ENCODE measurements around the gene UGP2. TPM values are rescaled to one million over a fixed set of nuclear protein-coding genes. Genes with fewer than 3 reads are reported as not detected.

The UGP2 gene
- total and polyA plus RNA-seq, 2 of the 8 experiments (the other 6 are each of a cell fraction or from before 2014, with no cell fraction given): 278 to 956 TPM

DNA sequence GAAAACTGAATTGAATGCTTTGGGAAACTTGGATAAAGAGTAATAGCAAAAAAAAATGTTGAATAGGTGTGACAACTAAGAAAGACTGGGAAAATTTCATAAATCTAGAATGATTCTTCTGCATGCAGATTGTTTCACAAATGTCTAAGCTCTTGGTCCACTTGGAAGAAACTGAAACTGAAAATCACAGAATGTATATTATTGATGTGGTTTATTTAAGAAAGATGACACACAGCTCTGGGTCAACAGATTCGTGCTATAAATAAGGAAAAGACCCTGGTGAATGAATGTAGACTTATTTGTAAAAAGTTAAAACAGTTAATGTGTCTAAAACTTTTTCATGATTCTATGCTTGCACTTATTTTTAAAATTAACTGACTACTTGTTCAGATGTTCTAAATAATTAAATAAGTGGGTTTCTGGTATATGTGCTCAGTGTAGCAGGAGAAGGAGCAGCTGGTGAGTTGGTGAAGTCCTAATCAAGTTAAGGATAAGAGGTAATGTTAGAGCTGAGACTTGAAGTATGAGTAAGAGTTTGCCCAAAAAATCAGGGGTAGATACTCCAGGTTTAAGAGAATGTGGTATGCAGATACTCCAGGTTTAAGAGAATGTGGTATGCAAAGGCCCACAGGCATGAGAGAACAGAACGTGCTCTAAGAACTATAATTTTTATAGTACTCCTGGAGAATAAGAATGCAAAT, 24.5 kb downstream of the UGP2 start:
- Histone ChIP-seq H3K4me1 (replicated peaks in 1 of 4; ENCODE audit: control insufficient read depth in 3 of 4, insufficient read depth in 4 of 4, low read length in 3 of 4) (peaks cover 0 to 22% (median 7%) of the 10 kb centered on the region in 4 experiments; a peak in 4 of 7 replicates), H3K4ac (replicated peaks; ENCODE audit: insufficient read length, low read depth, low read length) (no peak overlapping the region), H3K9ac (replicated peaks in 1 of 4; ENCODE audit: extremely low read depth in 1 of 4, low read depth in 3 of 4, low read length in 3 of 4) (no peak overlapping the region), H3K18ac (ENCODE audit: extremely low read depth, low read length) (no peak overlapping the region), H3K36me3 (ENCODE audit: control insufficient read depth in 2 of 4, insufficient read depth in 4 of 4, low read length in 3 of 4) (peaks cover 12 to 95% (median 57%) of the 10 kb centered on the region in 4 experiments), H4K91ac (replicated peaks; ENCODE audit: insufficient read length, low read length) (no peak overlapping the region), H2BK5ac (ENCODE audit: low read depth, low read length) (no peak overlapping the region; the same call in 1 of the 2 replicates), H4K8ac (ENCODE audit: extremely low read depth, insufficient read depth, low read length) (no peak overlapping the region), H2BK12ac (ENCODE audit: low read depth, low read length) (no peak overlapping the region), H3K27ac (ENCODE audit: low read depth, low read length) (no peak overlapping the region), H2AFZ (ENCODE audit: low read length) (no peak overlapping the region), H3K4me3 (ENCODE audit: extremely low read depth in 1 of 4, insufficient read depth in 2 of 4, low read depth in 3 of 4, low read length in 4 of 4) (no peak overlapping the region), H2AK5ac (ENCODE audit: low read depth, low read length) (no peak overlapping the region), H3K79me1 (ENCODE audit: low read depth, low read length) (peaks cover 9% of the 10 kb centered on the region), H3K56ac (replicated peaks; ENCODE audit: insufficient read length, low read depth, low read length) (no peak overlapping the region), H3K14ac (ENCODE audit: insufficient read length) (no peak overlapping the region), H3K9me3 (ENCODE audit: insufficient read depth in 2 of 2, low read depth in 1 of 2, low read length in 1 of 2) (no peaks in the 10 kb centered on the region), H2BK15ac (ENCODE audit: low read length) (no peak overlapping the region), H3K27me3 (replicated peaks in 1 of 4; ENCODE audit: control insufficient read depth in 3 of 4, extremely low read depth in 1 of 4, insufficient read depth in 3 of 4, low read length in 3 of 4) (no peaks in the 10 kb centered on the region), H3K4me2 (ENCODE audit: insufficient read depth in 1 of 2, low read depth in 2 of 2, low read length in 2 of 2) (no peak overlapping the region; a peak in 1 of 4 replicates), H4K20me1 (replicated peaks in 1 of 2; ENCODE audit: control insufficient read depth in 1 of 2, insufficient read depth in 2 of 2, low read length in 2 of 2) (peaks cover 16 to 30% of the 10 kb centered on the region in 2 experiments), H2BK20ac (ENCODE audit: low read length) (no peak overlapping the region), H3K23me2 (ENCODE audit: low read depth, low read length) (no peaks in the 10 kb centered on the region), H3K23ac (ENCODE audit: insufficient read length) (no peak overlapping the region), H3K79me2 (ENCODE audit: control insufficient read depth in 1 of 2, insufficient read depth in 2 of 2, low read length in 2 of 2) (peaks cover 4 to 98% of the 10 kb centered on the region in 2 experiments; a peak in 3 of 4 replicates), H4K5ac (ENCODE audit: insufficient read length, low read depth, low read length) (no peak overlapping the region), H2BK120ac (replicated peaks; ENCODE audit: low read depth, low read length) (no peak overlapping the region)
- TF ChIP-seq TAF7 (optimal IDR thresholded peaks at IDR 0.05; ENCODE audit: borderline replicate concordance, low read depth, low read length) (no peak), NANOG (IDR thresholded peaks at IDR 0.05; ENCODE audit: insufficient read depth, low read depth, low read length, poor library complexity, severe bottlenecking) (no peak), TBP (IDR thresholded peaks at IDR 0.05; ENCODE audit: low read depth, low read length) (no peak), EP300 (IDR thresholded peaks at IDR 0.05; ENCODE audit: borderline replicate concordance in 1 of 2, low read depth in 2 of 2, low read length in 2 of 2) (no peak), ASH2L (IDR thresholded peaks at IDR 0.05; ENCODE audit: low read length) (no peak), CBX8 (IDR thresholded peaks at IDR 0.05; ENCODE audit: borderline replicate concordance, low read depth, low read length) (no peak), KDM5A (IDR thresholded peaks at IDR 0.05; ENCODE audit: low read length) (no peak), JUN (IDR thresholded peaks at IDR 0.05; ENCODE audit: low read depth, low read length) (no peak), RXRA (IDR thresholded peaks at IDR 0.05; ENCODE audit: insufficient read depth, low read depth, low read length) (no peak), POU5F1 (IDR thresholded peaks at IDR 0.05; ENCODE audit: low read depth, low read length) (no peak), SP4 (IDR thresholded peaks at IDR 0.05; ENCODE audit: low read length) (no peak), TAF1 (IDR thresholded peaks at IDR 0.05; ENCODE audit: low read depth, low read length) (no peak)
- ChIA-PET POLR2A (ENCODE audit: partially characterized antibody) (interaction anchor here (0.6 to 5.0 kb wide), 8 partner anchors 8 to 605 kb away, joined by 3 to 47 read pairs (median 4); partner anchors contain the start of gene UGP2), CTCF (ENCODE audit: partially characterized antibody) (interaction anchor here (1.1 to 2.9 kb wide), 3 partner anchors 10 to 167 kb away, joined by 3 to 12 read pairs (median 5); no protein-coding TSS in a partner anchor)
- DNase-seq (ENCODE audit: low read depth in 1 of 2, low spot score in 2 of 2) (no peak), FAIRE-seq (no peak)
- 81% methylated on average over 2 of the region's 2 CpGs; no CpG with 5 or more reads in 1 of the 2 experiments for WGBS, 2 experiments (ENCODE audit: extremely low coverage in 1 of 2, insufficient coverage in 1 of 2, insufficient read length in 1 of 2, insufficient replicate concordance in 2 of 2, low coverage in 1 of 2, low lambda C conversion rate in 2 of 2, missing lambda C conversion rate in 1 of 2)

All from H1 (cell line).